ENCODE results near the gene PRSS38.

Gene PRSS38

DNA sequence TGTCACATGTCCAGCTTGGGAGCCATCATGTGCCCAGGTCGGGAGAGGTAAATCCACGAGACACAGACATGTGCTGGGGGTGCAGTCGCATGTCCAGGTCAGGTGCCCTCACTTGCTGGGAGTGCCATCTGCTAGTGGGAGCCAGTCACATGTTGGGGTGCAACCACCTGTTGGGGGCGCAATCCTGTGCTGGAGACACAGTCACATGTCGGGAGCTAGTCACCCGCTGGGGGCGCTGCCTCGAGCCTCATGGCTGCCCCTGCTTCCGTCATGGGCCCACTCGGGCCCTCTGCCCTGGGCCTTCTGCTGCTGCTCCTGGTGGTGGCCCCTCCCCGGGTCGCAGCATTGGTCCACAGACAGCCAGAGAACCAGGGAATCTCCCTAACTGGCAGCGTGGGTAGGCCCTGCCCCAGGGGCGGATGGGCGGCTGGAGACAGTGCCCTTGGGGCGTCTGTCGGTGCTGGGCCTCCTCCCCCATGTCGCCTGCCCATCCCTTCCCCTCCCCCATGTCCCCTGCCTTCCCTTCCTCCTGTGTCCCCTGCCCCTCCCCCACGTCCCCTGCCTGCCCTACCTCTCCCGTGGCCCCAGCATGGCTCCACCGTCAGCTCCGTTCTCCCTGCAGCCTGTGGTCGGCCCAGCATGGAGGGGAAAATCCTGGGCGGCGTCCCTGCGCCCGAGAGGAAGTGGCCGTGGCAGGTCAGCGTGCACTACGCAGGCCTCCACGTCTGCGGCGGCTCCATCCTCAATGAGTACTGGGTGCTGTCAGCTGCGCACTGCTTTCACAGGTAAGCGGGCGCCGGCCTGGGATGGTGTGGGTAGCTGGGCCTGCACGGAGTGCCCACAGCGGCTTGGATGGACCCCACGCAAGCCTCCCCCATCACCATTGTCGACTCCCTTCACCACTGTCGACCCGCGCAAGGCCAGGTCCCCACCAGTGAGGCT, at the start of gene PRSS38:
Gene PRSS38, plus strand, starts transcription at position 208 of the 942 bp plus-strand sequence. Its CDS starts 42 bp downstream, at position 250.
- no peak for DNase-seq

DNA sequence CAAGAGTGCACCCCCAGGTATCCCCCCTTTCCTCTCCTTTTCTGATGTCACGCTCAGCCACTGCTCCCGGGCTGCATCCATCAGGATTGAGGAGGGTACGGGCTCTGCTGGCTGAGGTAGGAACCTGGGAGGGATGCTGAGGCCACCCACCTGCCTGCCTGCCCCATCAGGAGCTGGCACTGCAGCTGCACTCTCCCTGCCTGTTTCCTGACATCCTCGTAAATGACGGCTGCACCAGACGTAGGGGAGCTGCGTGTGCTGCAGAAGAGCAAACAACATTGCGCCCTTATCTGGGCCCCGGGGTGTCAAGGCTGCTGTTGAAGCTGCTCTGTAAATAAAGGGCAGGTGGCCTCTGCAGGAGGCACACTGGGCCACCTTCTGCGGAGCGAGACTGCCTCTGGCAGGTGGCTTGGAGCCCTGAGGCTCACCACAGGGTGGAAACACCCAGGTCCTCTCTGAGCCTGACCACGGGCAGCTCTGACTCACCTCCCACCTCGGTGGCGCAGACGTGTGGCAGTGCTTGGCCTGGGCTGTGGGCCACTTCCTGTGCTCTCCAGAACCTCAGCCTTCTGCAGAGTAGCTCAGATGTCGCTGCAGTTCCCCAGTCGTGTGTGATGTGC, 49.4 kb upstream of the PRSS38 start:
- DNase-seq, result peak; percentile 24

DNA sequence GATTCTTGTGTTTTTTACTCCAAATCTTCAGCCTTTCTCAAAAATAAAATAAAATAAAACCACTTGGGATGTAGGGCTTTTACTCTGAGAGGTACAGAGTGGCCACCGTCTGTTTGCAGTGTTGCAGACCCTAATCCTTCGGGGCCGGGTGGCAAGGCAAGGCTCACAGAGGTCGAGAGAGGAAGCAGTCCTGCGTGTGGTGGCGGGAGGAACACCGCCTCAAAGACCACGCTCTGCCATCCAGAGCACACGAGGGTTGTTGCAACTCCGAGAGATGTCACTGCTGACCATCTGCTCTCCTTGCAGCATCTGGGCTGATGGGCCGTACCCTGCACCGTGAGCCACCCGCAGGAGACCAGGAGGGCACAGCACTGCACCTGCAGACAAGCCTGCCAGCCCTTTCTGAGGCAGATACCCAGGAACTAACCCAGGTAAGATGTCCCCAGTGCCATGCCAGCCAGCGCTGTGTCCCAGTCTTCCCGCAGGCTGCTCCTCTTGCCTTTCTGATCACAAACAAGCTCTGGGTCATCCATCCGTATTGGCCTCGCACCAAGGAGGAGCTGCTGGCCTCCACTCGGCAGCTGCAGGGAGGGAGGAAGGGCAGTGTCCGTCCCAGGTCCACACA, 48.7 kb upstream of the PRSS38 start:
- DNase-seq, result no peak

DNA sequence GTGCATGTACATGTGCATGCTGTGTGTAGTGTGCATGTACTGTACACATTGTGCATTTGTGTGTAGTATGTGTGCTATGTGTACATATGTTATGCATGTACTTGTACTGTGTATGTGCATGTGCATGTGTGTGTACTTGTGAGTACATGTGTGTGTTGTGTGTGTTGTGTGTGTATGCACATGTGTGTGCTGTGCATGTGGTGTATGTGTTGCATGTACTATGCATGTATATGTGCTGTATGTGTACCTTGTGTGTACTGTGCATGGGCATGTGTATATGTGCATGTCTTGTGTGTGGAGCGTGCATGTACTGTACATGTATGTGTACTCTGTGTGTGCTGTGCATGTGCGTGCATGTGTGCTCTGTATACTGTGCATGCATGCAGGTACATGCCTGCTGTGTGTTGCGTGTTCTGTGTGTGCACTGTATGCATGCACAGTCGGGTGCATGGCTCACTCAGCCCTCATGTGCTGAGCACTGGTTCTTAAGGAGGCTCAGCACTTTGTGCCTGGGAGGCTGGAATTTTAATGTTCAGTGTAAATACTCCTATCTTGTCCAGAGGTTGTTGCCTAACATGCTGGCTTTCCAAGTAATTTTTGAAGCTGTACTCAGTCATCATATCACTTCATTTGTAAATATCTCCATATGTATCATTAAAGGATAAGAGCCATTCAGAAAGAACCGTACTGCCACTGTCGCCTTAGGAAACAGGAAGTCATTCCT, 47.9 kb upstream of the PRSS38 start:
- DNase-seq, result no peak

GRCh38 chr1:227768125-227768439, 47.4 kb upstream of the PRSS38 start:
- DNase-seq, result no peak

DNA sequence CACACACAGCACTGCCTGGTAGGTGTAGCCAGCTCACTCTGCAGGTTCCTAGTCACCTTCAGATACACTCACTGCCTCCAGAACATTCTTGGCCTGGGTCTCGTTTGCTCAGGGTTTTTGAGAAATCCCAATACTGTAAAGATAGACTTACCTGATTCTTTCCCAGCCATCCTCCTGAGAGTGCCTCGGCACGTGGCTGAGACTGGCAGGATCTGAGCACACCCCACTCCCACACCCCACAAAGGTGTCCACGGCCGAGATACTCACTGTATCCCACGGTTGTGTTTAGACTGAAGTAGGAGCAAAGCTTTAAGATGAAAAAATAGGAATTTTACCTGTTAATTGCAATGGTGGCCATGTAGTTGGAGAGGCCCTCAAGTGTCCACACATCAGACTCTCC, 46.8 kb upstream of the PRSS38 start:
- no peak for DNase-seq

- no peak for DNase-seq
These were observed 46.2 kb upstream of the PRSS38 start for GRCh38 chr1:227769047-227769935.

DNA sequence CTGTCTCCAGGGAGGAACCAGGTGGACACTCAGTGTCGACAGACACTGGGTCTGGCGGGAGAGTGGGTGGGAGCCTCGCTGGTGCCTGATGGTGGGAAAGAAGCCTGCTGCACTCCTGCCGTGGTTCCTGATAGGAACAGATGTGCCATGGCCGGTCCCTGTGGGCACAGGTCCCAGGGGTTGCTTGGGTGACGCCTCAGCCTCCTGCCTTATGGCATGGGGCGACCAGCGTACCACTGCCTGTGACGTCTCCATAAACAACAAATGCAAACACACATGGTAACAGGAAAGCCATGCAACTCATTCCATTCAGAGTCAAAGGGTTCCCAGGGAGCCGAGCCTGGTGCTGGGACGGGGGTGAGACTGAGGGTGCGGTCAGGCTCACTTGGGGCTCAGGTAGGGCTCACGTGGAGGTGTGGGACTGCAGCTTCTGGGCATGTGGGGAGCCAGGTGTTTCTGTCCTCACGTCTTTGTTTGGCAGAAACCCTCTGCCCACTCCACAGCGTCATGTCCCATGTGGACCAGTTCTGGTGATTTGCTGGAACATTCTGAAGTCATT, 45.5 kb upstream of the PRSS38 start:
- DNase-seq, result no peak

DNA sequence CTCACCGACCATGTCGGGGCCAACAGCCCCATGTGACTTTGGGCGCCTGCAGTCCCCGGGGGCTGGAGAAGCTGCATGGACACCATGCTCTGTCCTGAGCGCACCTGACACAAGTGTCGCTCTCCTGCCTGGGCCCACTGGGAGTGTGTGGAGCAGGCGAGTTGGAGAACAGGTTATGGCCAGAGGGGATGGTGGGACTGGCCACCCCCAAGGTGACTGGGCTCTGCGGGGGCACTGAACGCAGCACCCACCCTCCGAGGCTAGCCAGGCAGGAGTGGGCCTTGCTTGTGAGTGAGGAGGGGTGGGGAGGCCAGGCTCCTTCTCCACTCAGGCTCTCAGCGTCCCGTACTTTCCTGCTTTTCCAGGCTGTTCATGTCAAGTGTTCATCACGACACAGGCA, 44.7 kb upstream of the PRSS38 start:
- no peak for DNase-seq

- DNase-seq, result no peak
These were observed 44.1 kb upstream of the PRSS38 start for GRCh38 chr1:227771326-227771725.

GRCh38 chr1:227771771-227772170, 43.7 kb upstream of the PRSS38 start:
- no peak for DNase-seq

GRCh38 chr1:227773558-227773957, 41.9 kb upstream of the PRSS38 start:
- DNase-seq, result no peak

GRCh38 chr1:227774051-227774731, 41.3 kb upstream of the PRSS38 start:
- no peak for DNase-seq

GRCh38 chr1:227774821-227775661, 40.4 kb upstream of the PRSS38 start:
- no peak for DNase-seq

GRCh38 chr1:227775841-227776240, 39.6 kb upstream of the PRSS38 start:
- DNase-seq, result no peak

- DNase-seq, result no peak
These were observed 39.1 kb upstream of the PRSS38 start for GRCh38 chr1:227776331-227776771.

DNA sequence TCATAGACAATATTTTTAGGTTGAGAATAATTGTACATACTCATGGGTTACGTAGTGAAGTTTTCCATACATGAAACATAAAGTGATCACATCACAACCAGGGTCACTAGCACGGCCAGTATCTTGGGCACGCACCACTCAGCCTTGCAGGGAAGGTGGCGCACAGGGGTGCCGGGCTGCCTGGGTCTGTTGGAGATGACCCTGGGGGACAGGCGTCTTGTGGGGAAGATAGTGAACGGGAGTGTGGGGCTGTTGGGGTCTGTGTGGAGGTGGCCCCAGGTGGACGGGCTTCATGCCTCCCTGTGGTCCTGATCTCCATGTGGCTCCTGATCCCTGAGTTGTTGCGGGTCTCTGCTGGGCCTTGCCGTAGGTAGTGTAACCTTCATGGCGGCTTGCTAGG, 38.3 kb upstream of the PRSS38 start:
- DNase-seq, result no peak

GRCh38 chr1:227777646-227778045, 37.8 kb upstream of the PRSS38 start:
- no peak for DNase-seq

DNA sequence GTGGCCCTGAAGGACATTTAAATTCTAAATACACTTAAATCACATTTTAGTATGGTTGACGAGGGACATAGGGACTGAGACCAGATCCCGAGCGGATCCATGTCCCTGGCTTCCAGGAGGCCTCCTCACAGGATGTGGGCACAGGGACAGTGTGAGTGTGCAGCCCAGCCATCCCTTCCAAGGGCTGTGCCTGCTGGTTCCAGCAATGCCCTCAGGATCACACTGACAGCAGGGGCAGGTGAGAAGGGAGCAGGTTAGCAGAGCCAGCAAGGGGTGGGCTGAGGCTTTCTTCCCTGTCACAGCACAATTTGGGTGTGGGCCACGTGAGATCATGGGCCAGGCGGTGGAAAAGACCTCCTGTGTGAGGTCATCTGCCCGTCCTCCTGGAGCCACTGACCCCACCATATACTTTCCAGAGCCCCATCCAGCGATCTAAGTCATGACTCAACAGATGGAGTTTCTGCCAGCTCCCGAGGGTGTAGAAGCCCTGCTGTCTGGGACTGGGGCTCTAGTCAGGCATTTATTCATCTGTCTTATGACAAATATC, 37.0 kb upstream of the PRSS38 start:
- no peak for DNase-seq

GRCh38 chr1:227779021-227779441, 36.4 kb upstream of the PRSS38 start:
- DNase-seq, result no peak

All from NCI-H1694 (cell line).